ENCODE results near the gene GRK6.

The GRK6 gene

GRCh38 chr5:177455036-177455660 is 28.7 kb downstream of the GRK6 start:
- peak; percentile 47 for DNase-seq

GRCh38 chr5:177455661-177456590 is 29.4 kb downstream of the GRK6 start:
- DNase-seq = peak; percentile 45

- no peak for DNase-seq
These were observed 30.1 kb downstream of the GRK6 start for GRCh38 chr5:177456591-177456964.

GRCh38 chr5:177456976-177457851 is 30.7 kb downstream of the GRK6 start:
- DNase-seq = peak; percentile 89

- DNase-seq = no peak
These were observed 31.6 kb downstream of the GRK6 start for GRCh38 chr5:177457852-177458681.

- no peak for DNase-seq
These were observed 32.5 kb downstream of the GRK6 start for GRCh38 chr5:177458912-177459350.

- no peak for DNase-seq
These were observed 32.9 kb downstream of the GRK6 start for GRCh38 chr5:177459357-177459756.

GRCh38 chr5:177459819-177460628 is 33.5 kb downstream of the GRK6 start:
- no peak for DNase-seq

- DNase-seq = no peak
These were observed 35.7 kb downstream of the GRK6 start for GRCh38 chr5:177462021-177462670.

GRCh38 chr5:177465044-177465443 is 38.6 kb downstream of the GRK6 start:
- DNase-seq = no peak

- DNase-seq = no peak
These were observed 40.4 kb downstream of the GRK6 start for GRCh38 chr5:177466861-177467260.

- DNase-seq = no peak
These were observed 41.0 kb downstream of the GRK6 start for GRCh38 chr5:177467436-177467835.

GRCh38 chr5:177468329-177468684 is 41.8 kb downstream of the GRK6 start:
- DNase-seq = no peak

- DNase-seq = no peak
These were observed 42.5 kb downstream of the GRK6 start for GRCh38 chr5:177468685-177469628.

- no peak for DNase-seq
These were observed 43.5 kb downstream of the GRK6 start for GRCh38 chr5:177469750-177470525.

GRCh38 chr5:177470759-177471536 is 44.5 kb downstream of the GRK6 start:
- no peak for DNase-seq

- DNase-seq = no peak
These were observed 45.3 kb downstream of the GRK6 start for GRCh38 chr5:177471610-177472356.
